MG63 (cell line): ENCODE results near the gene PTF1A. TPM values are rescaled to one million over a fixed set of nuclear protein-coding genes. Genes with fewer than 3 reads are reported as not detected.

ENCODE experiments used
- DNase-seq: peaks from one replicate; pipeline ENCODE4 v3.0.0-alpha.2; 2020
- H3K27me3 ChIP-seq: fragments of 250-450 bp; sonication (Bioruptor Pico); 2 replicates; pipeline ENCODE4 v1.5.1; 2020; ENCODE audit warnings: mild to moderate bottlenecking, moderate library complexity
- H3K36me3 ChIP-seq: fragments of 250-450 bp; sonication (Bioruptor Pico); 2 replicates; pipeline ENCODE4 v1.5.1; 2020; ENCODE audit warnings: mild to moderate bottlenecking, moderate library complexity
- H3K4me3 ChIP-seq: fragments of 250-450 bp; sonication (Bioruptor Pico); 2 replicates; pipeline ENCODE4 v1.5.1; 2020; ENCODE audit warnings: mild to moderate bottlenecking, moderate library complexity
- H3K9me3 ChIP-seq: fragments of 250-450 bp; sonication (Bioruptor Pico); 2 replicates; pipeline ENCODE4 v1.5.1; 2020; ENCODE audit warnings: mild to moderate bottlenecking, moderate library complexity
- total RNA-seq: library from RNA; depleted of rRNA; stranded (reverse); fragments of >200 nt; shearing (Covaris generic); gene quantifications from 2 replicates; pipeline ENCODE4 v1.2.3, GENCODE V29; 2014; ENCODE audit warnings: low replicate concordance; rRNA removed

PTF1A gene
- total RNA-seq = not detected in 2 replicates

- Histone ChIP-seq H3K9me3 (no peaks in the 10 kb centered on the region), H3K4me3 (no peak within 1 kb of the TSS), H3K27me3 (peaks cover 30% of the 10 kb centered on the region), H3K36me3 (no peaks in the 10 kb centered on the region)
- DNase-seq = no peak
Observed at GRCh38 chr10:23191764-23192711, at the start of gene PTF1A. Gene PTF1A, plus strand, starts transcription at chr10:23192312. Its CDS starts 219 bp downstream, at chr10:23192531.

GRCh38 chr10:23146258-23146657 lies 45.9 kb upstream of the PTF1A start:
- DNase-seq = no peak
- Histone ChIP-seq H3K9me3 (no peaks in the 10 kb centered on the region), H3K36me3 (no peaks in the 10 kb centered on the region), H3K27me3 (no peaks in the 10 kb centered on the region), H3K4me3 (no peak overlapping the region)

- no peak for DNase-seq
- H3K36me3 ChIP-seq = no peaks in the 10 kb centered on the region
- H3K4me3 ChIP-seq = no peak overlapping the region
- H3K9me3 ChIP-seq = no peaks in the 10 kb centered on the region
- no peaks in the 10 kb centered on the region for H3K27me3 ChIP-seq
Observed at GRCh38 chr10:23147035-23147434, 45.1 kb upstream of the PTF1A start.

GRCh38 chr10:23148214-23148613 lies 43.9 kb upstream of the PTF1A start:
- H3K27me3 ChIP-seq = no peaks in the 10 kb centered on the region
- DNase-seq = no peak
- H3K9me3 ChIP-seq = no peaks in the 10 kb centered on the region
- H3K36me3 ChIP-seq = no peaks in the 10 kb centered on the region
- no peak overlapping the region for H3K4me3 ChIP-seq

GRCh38 chr10:23150091-23150490 lies 42.0 kb upstream of the PTF1A start:
- H3K4me3 ChIP-seq = no peak overlapping the region

GRCh38 chr10:23150610-23151009 lies 41.5 kb upstream of the PTF1A start:
- H3K27me3 ChIP-seq = no peaks in the 10 kb centered on the region
- H3K36me3 ChIP-seq = no peaks in the 10 kb centered on the region
- DNase-seq = no peak
- no peaks in the 10 kb centered on the region for H3K9me3 ChIP-seq
- H3K4me3 ChIP-seq = no peak overlapping the region

More at GRCh38 chr10:23150091-23150490, 42.0 kb upstream of the PTF1A start:
- DNase-seq = no peak
- no peaks in the 10 kb centered on the region for H3K9me3 ChIP-seq
- no peaks in the 10 kb centered on the region for H3K27me3 ChIP-seq
- no peaks in the 10 kb centered on the region for H3K36me3 ChIP-seq

GRCh38 chr10:23151071-23151470 lies 41.0 kb upstream of the PTF1A start:
- no peak for DNase-seq
- H3K9me3 ChIP-seq = no peaks in the 10 kb centered on the region
- H3K27me3 ChIP-seq = no peaks in the 10 kb centered on the region
- H3K4me3 ChIP-seq = no peak overlapping the region
- H3K36me3 ChIP-seq = no peaks in the 10 kb centered on the region

- peak; percentile 11 for DNase-seq
Observed at GRCh38 chr10:23155169-23155568, 36.9 kb upstream of the PTF1A start.

GRCh38 chr10:23156447-23157150 lies 35.5 kb upstream of the PTF1A start:
- Histone ChIP-seq H3K4me3 (no peak overlapping the region), H3K9me3 (no peaks in the 10 kb centered on the region), H3K27me3 (no peaks in the 10 kb centered on the region), H3K36me3 (no peaks in the 10 kb centered on the region)
- DNase-seq = no peak

More at GRCh38 chr10:23155169-23155568, 36.9 kb upstream of the PTF1A start:
- H3K9me3 ChIP-seq = no peaks in the 10 kb centered on the region
- no peak overlapping the region for H3K4me3 ChIP-seq
- no peaks in the 10 kb centered on the region for H3K36me3 ChIP-seq
- H3K27me3 ChIP-seq = no peaks in the 10 kb centered on the region

- no peaks in the 10 kb centered on the region for H3K9me3 ChIP-seq
- no peak for DNase-seq
Observed at GRCh38 chr10:23157239-23157681, 34.9 kb upstream of the PTF1A start.

GRCh38 chr10:23157691-23158369 lies 34.3 kb upstream of the PTF1A start:
- Histone ChIP-seq H3K9me3 (no peaks in the 10 kb centered on the region), H3K27me3 (no peaks in the 10 kb centered on the region), H3K36me3 (no peaks in the 10 kb centered on the region), H3K4me3 (no peak overlapping the region)
- DNase-seq = no peak

More at GRCh38 chr10:23157239-23157681, 34.9 kb upstream of the PTF1A start:
- no peaks in the 10 kb centered on the region for H3K36me3 ChIP-seq
- H3K27me3 ChIP-seq = no peaks in the 10 kb centered on the region
- H3K4me3 ChIP-seq = no peak overlapping the region

- peak; percentile 15 for DNase-seq
- no peaks in the 10 kb centered on the region for H3K36me3 ChIP-seq
- H3K9me3 ChIP-seq = no peaks in the 10 kb centered on the region
- H3K27me3 ChIP-seq = no peaks in the 10 kb centered on the region
- H3K4me3 ChIP-seq = no peak overlapping the region
Observed at GRCh38 chr10:23158370-23158769, 33.7 kb upstream of the PTF1A start.

GRCh38 chr10:23171232-23171876 lies 20.8 kb upstream of the PTF1A start:
- no peaks in the 10 kb centered on the region for H3K9me3 ChIP-seq
- peaks cover 22% of the 10 kb centered on the region for H3K27me3 ChIP-seq
- H3K36me3 ChIP-seq = no peaks in the 10 kb centered on the region
- no peak overlapping the region for H3K4me3 ChIP-seq
- peak; percentile 17 for DNase-seq

- Histone ChIP-seq H3K9me3 (no peaks in the 10 kb centered on the region), H3K4me3 (no peak overlapping the region), H3K27me3 (peaks cover 22% of the 10 kb centered on the region), H3K36me3 (no peaks in the 10 kb centered on the region)
- no peak for DNase-seq
Observed at GRCh38 chr10:23172429-23173213, 19.5 kb upstream of the PTF1A start.

GRCh38 chr10:23173214-23174073 lies 18.7 kb upstream of the PTF1A start:
- Histone ChIP-seq H3K9me3 (no peaks in the 10 kb centered on the region), H3K27me3 (peaks cover 22% of the 10 kb centered on the region), H3K4me3 (no peak overlapping the region), H3K36me3 (no peaks in the 10 kb centered on the region)
- no peak for DNase-seq
